Transverse colon (tissue), 3 donors: ENCODE results near the gene SMIM21.

Experiments used
- POLR2A ChIP-seq: fragments of 450-650 bp; IDR thresholded peaks from one replicate; pipeline ENCODE4 v1.6.1; 2016; ENCODE audit warnings: antibody characterized with exemption, mild to moderate bottlenecking, moderate library complexity
- TF ChIP-seq, protein P1 (sequence below), 5 experiments: fragments of 200-600 bp in 3 of 5; fragments of 450-650 bp in 2 of 5; sonication (generic) in 3 of 5; IDR thresholded peaks; 1 replicate in 2 of 5; 2 replicates in 3 of 5; pipeline ENCODE4 v1.5.1; 2016 to 2017; ENCODE audit warnings: antibody characterized with exemption in 5 of 5, inconsistent platforms in 3 of 5, mild to moderate bottlenecking in 2 of 5, moderate library complexity in 1 of 5

GRCh38 chr18:75437979-75438378, 10.5 kb upstream of the SMIM21 start:
- TF ChIP-seq, protein P1, sequence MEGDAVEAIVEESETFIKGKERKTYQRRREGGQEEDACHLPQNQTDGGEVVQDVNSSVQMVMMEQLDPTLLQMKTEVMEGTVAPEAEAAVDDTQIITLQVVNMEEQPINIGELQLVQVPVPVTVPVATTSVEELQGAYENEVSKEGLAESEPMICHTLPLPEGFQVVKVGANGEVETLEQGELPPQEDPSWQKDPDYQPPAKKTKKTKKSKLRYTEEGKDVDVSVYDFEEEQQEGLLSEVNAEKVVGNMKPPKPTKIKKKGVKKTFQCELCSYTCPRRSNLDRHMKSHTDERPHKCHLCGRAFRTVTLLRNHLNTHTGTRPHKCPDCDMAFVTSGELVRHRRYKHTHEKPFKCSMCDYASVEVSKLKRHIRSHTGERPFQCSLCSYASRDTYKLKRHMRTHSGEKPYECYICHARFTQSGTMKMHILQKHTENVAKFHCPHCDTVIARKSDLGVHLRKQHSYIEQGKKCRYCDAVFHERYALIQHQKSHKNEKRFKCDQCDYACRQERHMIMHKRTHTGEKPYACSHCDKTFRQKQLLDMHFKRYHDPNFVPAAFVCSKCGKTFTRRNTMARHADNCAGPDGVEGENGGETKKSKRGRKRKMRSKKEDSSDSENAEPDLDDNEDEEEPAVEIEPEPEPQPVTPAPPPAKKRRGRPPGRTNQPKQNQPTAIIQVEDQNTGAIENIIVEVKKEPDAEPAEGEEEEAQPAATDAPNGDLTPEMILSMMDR (IDR thresholded peaks at IDR 0.05): no peak
- TF ChIP-seq POLR2A: no peak
